Small intestine (tissue), 7 donors: Measurements from ENCODE around the gene TTL. TPM values are rescaled to one million over a fixed set of nuclear protein-coding genes. Genes with fewer than 3 reads are reported as not detected.
"Not testable (repeated sequence)": the region's sequence is repeated elsewhere in the genome, so short reads cannot be mapped to it uniquely, and the experiment has no call there.

Experiments used
- DNase-seq, 2 donors: peaks; one replicate each; pipeline versions ENCODE4 v3.0.0 to v3.0.0-alpha.2; 2013
- FAIRE-seq: peaks from 2 replicates; lab custom pipeline; 2012; peaks lifted over from hg19 to GRCh38; lab: Jason Lieb, UNC
- H3K27ac ChIP-seq, 3 donors: one replicate each; pipeline ENCODE4 v1.5.1; 2013; ENCODE audit warnings: low read length in 2 of 3, mild to moderate bottlenecking in 2 of 3, control low read depth in 1 of 3, inconsistent platforms in 1 of 3, low read depth in 1 of 3, moderate library complexity in 1 of 3
- H3K27me3 ChIP-seq, 3 donors: one replicate each; pipeline ENCODE4 v1.6.1; 2013; ENCODE audit warnings: low read length in 3 of 3, inconsistent platforms in 1 of 3; ENCODE audit not compliant: control insufficient read depth in 3 of 3, insufficient read depth in 3 of 3
- H3K36me3 ChIP-seq, 3 donors: one replicate each; pipeline ENCODE4 v1.6.1; 2013; ENCODE audit warnings: low read length in 3 of 3, inconsistent platforms in 1 of 3, low read depth in 1 of 3, mild to moderate bottlenecking in 1 of 3, moderate library complexity in 1 of 3; ENCODE audit not compliant: control insufficient read depth in 3 of 3, insufficient read depth in 2 of 3
- H3K4me1 ChIP-seq, 3 donors: one replicate each; pipeline ENCODE4 v1.6.1; 2013; ENCODE audit warnings: low read length in 2 of 3, inconsistent platforms in 1 of 3, low read depth in 1 of 3, mild to moderate bottlenecking in 1 of 3, moderate library complexity in 1 of 3; ENCODE audit not compliant: control insufficient read depth in 3 of 3, insufficient read depth in 2 of 3
- H3K4me3 ChIP-seq, 3 donors: one replicate each; pipeline ENCODE4 v1.5.1; 2013; ENCODE audit warnings: low read length in 3 of 3, control low read depth in 1 of 3, inconsistent platforms in 1 of 3, low read depth in 1 of 3, mild to moderate bottlenecking in 1 of 3, moderate library complexity in 1 of 3
- H3K9me3 ChIP-seq, 2 donors: one replicate each; pipeline ENCODE4 v1.6.1; 2013; ENCODE audit warnings: low read depth in 1 of 2, low read length in 1 of 2; ENCODE audit not compliant: control insufficient read depth in 2 of 2, insufficient read depth in 1 of 2
- WGBS, 3 donors: extraction: QIAGEN DNeasy Blood & Tissue Kit; methylation state at CpG; one replicate each; pipeline ENCODE4 v1.1.7; 2013; 5-methylcytosine and 5-hydroxymethylcytosine counted together
- polyA plus RNA-seq, 4 donors: library from polyadenylated mRNA; stranded (reverse) in 3 of 4; unstranded in 1 of 4; fragments of 200-250 nt in 3 of 4; fragments of 120-200 nt in 1 of 4; gene quantifications; one replicate each; pipeline versions ENCODE4 v1.2.1 to v1.2.3, GENCODE V29; 2013
- donor health status: healthy with polysubstance abuse.
- donor health status: control.
- donor health status: control.
- donor health status: Bipolar disorder and iron deficiency.
- donor health status: healthy.

The TTL gene
- polyA plus RNA-seq, 4 donors, result 3.6 to 10.6 (median 7.1) TPM

DNA sequence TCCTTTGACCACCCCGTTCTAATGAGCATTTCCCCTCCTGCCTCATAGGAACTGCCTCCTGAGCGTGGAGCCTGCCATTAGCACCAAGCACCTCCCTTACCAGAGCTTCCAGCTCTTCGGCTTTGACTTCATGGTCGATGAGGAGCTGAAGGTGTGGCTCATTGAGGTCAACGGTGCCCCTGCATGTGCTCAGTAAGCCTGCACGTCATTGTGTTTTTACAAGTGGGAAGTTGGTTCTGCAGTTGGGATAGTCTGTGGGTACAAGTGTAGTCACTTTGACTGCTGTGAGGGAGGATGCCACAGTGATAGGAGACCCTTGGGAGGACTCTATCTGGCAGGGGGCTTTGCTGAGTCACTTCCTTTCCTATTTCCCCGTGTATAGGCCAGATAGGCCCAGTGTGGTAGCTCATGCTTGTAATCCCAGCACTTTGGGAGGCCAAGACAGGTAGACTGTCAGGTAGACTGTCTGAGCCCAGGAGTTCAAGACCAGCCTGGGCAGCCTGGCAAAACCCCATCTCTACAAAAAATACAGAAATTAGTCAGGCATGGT is 38.4 kb downstream of the TTL start:
- DNase-seq, result no peak
- WGBS, 3 donors, result 88 to 94% (median 92%) methylated on average over 7 of the region's 7 CpGs
- H3K27me3 ChIP-seq, result no peaks in the 10 kb centered on the region
- H3K4me3 ChIP-seq, result no peak overlapping the region
- FAIRE-seq, result no peak
- no peak overlapping the region for H3K27ac ChIP-seq
- H3K4me1 ChIP-seq, result no peaks in the 10 kb centered on the region
- peaks cover 0 to 30% (median 0%) of the 10 kb centered on the region in 3 donors for H3K36me3 ChIP-seq
- H3K9me3 ChIP-seq, result no peaks in the 10 kb centered on the region

DNA sequence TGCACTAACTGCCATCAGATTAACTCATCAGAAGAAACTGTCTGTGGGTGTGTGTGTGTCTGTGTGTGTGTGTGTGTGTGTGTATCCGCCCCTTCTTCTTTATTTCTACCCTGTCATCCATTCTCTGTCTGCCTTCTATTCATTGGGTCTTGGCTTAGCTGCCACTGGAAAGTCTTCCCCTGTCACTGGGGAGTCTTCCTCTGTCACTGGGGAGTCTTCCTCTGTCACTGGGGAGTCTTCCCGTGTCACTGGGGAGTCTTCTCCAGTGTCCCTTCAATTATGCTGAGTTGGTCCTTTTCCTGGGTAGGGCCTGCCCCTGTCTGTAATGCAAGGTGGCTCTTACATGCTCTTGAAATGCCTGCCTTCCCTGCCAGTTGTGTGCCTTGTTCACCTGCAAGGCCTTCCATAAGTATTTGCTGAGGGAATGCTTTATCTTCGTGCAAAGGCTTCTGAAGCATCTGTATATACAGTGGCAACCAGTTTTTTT is 41.4 kb downstream of the TTL start:
- Histone ChIP-seq H3K27me3 (no peaks in the 10 kb centered on the region), H3K36me3 (peaks cover 0 to 23% (median 0%) of the 10 kb centered on the region in 3 donors), H3K9me3 (no peaks in the 10 kb centered on the region), H3K27ac (no peak overlapping the region), H3K4me3 (no peak overlapping the region), H3K4me1 (no peaks in the 10 kb centered on the region)
- FAIRE-seq, result no peak
- no peak for DNase-seq
- 89 to 97% (median 95%) methylated on average over 3 of the region's 3 CpGs for WGBS, 3 donors

DNA sequence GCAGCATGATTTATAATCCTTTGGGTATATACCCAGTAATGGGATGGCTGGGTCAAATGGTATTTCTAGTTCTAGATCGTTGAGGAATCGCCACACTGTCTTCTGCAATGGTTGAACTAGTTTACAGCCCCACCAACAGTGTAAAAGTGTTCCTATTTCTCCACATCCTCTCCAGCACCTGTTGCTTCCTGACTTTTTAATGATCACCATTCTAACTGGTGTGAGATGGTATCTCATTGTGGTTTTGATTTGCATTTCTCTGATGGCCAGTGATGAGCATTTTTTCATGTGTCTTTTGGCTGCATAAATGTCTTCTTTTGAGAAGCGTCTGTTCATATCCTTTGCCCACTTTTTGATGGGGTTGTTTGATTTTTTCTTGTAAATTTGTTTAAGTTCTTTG is 42.3 kb downstream of the TTL start:
- H3K4me1 ChIP-seq, H3K9me3 ChIP-seq, H3K27ac ChIP-seq, H3K4me3 ChIP-seq, FAIRE-seq, H3K27me3 ChIP-seq, DNase-seq: not testable (repeated sequence)
- WGBS, 3 donors, result 92 to 100% (median 98%) methylated on average over 2 to 3 of the region's 3 CpGs
- peaks cover 0 to 30% (median 0%) of the 10 kb centered on the region in 3 donors for H3K36me3 ChIP-seq

DNA sequence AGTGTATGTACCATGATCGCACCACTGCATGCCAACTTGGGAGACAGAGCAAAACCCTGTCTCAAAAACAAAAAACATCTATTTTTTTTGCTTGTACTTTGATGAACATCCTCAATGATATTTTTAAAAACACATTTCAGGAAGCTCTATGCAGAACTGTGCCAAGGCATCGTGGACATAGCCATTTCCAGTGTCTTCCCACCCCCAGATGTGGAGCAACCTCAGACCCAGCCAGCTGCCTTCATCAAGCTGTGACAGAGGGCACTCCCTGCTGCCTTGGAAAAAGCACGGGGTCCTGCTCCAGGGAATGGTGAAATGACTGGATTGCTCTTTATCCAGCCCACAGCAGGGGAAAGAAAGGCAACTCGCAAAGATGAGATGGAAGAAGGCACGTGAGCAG is 46.6 kb downstream of the TTL start:
- Histone ChIP-seq H3K4me1 (no peaks in the 10 kb centered on the region), H3K27me3 (no peaks in the 10 kb centered on the region), H3K36me3 (peaks cover 0 to 10% (median 1%) of the 10 kb centered on the region in 3 donors), H3K4me3 (no peak overlapping the region), H3K27ac (no peak overlapping the region), H3K9me3 (no peaks in the 10 kb centered on the region)
- DNase-seq, result no peak
- FAIRE-seq, result no peak
- WGBS, 3 donors, result 93 to 95% (median 94%) methylated on average over 5 of the region's 5 CpGs

DNA sequence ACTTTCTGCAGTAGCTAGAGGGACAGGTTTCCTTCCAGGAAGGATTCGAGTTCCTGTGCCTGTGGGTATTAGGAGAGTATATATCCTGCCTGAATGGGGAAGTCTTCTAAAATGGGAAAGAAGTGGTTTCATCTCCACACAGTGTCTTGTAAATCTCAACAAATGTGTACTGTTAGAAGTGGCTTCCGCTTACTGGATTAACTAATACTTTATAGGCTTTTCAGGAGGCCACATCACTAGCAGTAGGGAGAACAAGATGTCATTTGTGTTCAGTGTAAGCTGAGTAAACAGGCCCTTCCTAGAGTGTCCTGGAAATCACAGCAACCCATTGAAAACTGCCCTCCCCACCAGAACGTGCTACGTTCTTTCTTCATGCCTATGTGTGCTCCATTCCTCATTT is 47.8 kb downstream of the TTL start:
- H3K9me3 ChIP-seq, result no peaks in the 10 kb centered on the region
- no peak overlapping the region for H3K27ac ChIP-seq
- H3K27me3 ChIP-seq, result no peaks in the 10 kb centered on the region
- FAIRE-seq (no peak), DNase-seq (no peak)
- 77 to 88% (median 85%) methylated on average over 4 of the region's 4 CpGs for WGBS, 3 donors
- H3K4me1 ChIP-seq, result no peaks in the 10 kb centered on the region
- no peak overlapping the region for H3K4me3 ChIP-seq
- peaks cover 0 to 10% (median 1%) of the 10 kb centered on the region in 3 donors for H3K36me3 ChIP-seq

DNA sequence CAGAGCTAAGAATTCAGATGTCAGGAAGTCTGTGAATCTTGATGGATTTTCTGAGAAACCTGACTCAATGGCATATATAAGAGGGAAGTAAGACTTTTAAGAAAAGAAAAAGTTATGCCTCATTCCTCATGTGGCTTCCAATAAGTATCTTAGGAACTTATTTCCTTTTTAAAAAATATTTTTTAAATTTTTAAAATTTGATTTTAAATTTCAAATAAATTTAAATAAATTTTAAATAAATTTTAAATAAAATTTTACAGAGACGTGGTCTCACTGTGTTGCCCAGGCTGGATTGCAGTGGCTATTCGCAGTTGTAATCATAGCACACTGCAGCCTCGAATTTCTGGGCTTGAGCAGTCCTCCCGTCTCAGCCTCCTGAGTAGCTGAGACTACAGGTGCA is 48.8 kb downstream of the TTL start:
- Histone ChIP-seq H3K27ac (no peak overlapping the region), H3K27me3 (no peaks in the 10 kb centered on the region), H3K4me3 (no peak overlapping the region), H3K36me3 (peaks cover 0 to 10% (median 1%) of the 10 kb centered on the region in 3 donors), H3K4me1 (no peaks in the 10 kb centered on the region), H3K9me3 (no peaks in the 10 kb centered on the region)
- DNase-seq, result no peak
- 97 to 99% (median 97%) methylated on average over 4 of the region's 4 CpGs for WGBS, 3 donors
- no peak for FAIRE-seq

DNA sequence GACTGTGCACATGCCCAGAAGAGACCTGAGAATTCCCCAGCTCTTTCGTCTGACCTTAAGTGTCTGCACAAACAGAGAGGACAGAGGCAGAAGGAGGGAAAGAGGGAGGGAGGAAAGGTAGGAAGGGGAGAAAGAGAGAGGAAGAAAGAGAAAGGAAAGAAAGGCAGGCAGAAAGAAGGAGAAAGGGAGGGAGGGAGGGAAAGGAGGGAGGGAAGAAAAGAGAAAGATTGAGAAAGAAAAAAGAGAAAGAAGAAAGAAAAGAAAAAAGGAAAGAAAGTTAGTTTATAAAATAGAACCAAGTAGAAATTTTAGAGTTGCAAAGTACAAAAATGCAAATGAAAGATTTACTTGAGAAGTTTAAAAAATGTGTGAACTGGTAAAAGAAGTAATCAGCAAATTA is 52.9 kb downstream of the TTL start:
- Histone ChIP-seq H3K36me3 (peaks cover 0 to 2% (median 1%) of the 10 kb centered on the region in 3 donors), H3K27me3 (no peaks in the 10 kb centered on the region), H3K27ac (no peak overlapping the region), H3K9me3 (no peaks in the 10 kb centered on the region), H3K4me3 (no peak overlapping the region), H3K4me1 (no peaks in the 10 kb centered on the region)
- DNase-seq, result no peak
- 68 to 83% (median 75%) methylated on average over 1 of the region's 1 CpG for WGBS, 3 donors
- FAIRE-seq, result no peak

DNA sequence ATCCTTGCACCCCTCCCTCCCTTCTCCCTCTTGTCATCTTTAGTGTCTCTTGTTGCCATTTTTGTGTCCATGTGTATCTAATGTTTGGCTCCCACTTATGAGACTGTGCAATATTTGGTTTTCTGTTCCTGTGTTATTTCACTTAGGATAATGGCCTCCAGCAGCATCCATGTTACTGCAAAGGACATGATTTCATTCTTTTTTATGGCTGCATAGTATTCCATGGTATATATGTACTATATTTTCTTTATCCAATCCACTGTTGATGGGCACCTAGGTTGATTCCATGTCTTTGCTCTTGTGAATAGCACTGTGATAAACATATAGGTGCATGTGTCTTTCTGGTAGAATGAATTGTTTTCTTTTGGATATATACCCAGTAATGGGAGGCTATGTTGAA is 54.7 kb downstream of the TTL start:
- H3K4me3 ChIP-seq, H3K9me3 ChIP-seq, FAIRE-seq: not testable (repeated sequence)

DNA sequence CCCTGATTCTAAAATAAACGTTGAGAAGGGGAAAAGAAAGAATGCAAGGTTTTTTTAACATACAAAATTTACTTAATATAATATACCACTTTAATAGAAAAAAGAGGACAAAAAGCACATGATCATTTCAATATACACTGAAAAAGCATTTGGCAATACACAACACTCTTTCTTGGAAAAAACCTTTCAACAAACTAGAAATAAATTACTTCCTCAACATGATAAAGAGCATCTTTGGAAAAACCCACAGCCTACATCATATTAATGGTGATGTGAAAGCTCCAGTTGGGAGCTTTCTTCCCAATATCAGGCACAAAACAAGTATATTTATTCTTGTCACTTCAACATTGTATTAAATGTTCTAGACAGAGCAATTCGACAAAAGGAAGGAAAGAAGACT is 57.4 kb downstream of the TTL start:
- no peak overlapping the region for H3K27ac ChIP-seq
- no peaks in the 10 kb centered on the region for H3K27me3 ChIP-seq
- FAIRE-seq (no peak), DNase-seq (no peak)
- H3K9me3 ChIP-seq, result no peaks in the 10 kb centered on the region
- peaks cover 5 to 7% (median 5%) of the 10 kb centered on the region in 3 donors for H3K4me1 ChIP-seq
- H3K36me3 ChIP-seq, result no peaks in the 10 kb centered on the region
- 65 to 83% (median 71%) methylated on average over 2 of the region's 2 CpGs for WGBS, 3 donors
- H3K4me3 ChIP-seq, result no peak overlapping the region

More for the DNA sequence above, 54.7 kb downstream of the TTL start:
- DNase-seq, H3K36me3 ChIP-seq, H3K27me3 ChIP-seq, H3K27ac ChIP-seq, H3K4me1 ChIP-seq: not testable (repeated sequence)
